Panc1 (cell line): ENCODE results near the gene TCP10L.

Experiments used
- POLR2AphosphoS5 ChIP-seq: IDR thresholded peaks from 2 replicates; pipeline ENCODE4 v1.6.1; 2012; ENCODE audit warnings: mild to moderate bottlenecking, low read depth, low read length, moderate library complexity
- SIN3A ChIP-seq: IDR thresholded peaks from 2 replicates; pipeline ENCODE4 v1.6.1; 2012; ENCODE audit warnings: low read depth, mild to moderate bottlenecking, low read length, moderate library complexity, borderline replicate concordance; ENCODE audit not compliant: insufficient read depth
- TF ChIP-seq, protein P1 (sequence below): fragments of 450-650 bp; IDR thresholded peaks from 2 replicates; pipeline ENCODE4 v1.5.1; 2017; ENCODE audit warnings: mild to moderate bottlenecking

- TF ChIP-seq, protein P1, sequence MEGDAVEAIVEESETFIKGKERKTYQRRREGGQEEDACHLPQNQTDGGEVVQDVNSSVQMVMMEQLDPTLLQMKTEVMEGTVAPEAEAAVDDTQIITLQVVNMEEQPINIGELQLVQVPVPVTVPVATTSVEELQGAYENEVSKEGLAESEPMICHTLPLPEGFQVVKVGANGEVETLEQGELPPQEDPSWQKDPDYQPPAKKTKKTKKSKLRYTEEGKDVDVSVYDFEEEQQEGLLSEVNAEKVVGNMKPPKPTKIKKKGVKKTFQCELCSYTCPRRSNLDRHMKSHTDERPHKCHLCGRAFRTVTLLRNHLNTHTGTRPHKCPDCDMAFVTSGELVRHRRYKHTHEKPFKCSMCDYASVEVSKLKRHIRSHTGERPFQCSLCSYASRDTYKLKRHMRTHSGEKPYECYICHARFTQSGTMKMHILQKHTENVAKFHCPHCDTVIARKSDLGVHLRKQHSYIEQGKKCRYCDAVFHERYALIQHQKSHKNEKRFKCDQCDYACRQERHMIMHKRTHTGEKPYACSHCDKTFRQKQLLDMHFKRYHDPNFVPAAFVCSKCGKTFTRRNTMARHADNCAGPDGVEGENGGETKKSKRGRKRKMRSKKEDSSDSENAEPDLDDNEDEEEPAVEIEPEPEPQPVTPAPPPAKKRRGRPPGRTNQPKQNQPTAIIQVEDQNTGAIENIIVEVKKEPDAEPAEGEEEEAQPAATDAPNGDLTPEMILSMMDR = no peak
- TF ChIP-seq SIN3A (no peak), POLR2AphosphoS5 (no peak)
These were observed 30.3 kb downstream of the TCP10L start for GRCh38 chr21:32554832-32555638.
